Nephron progenitor cell (in vitro differentiated cells): ENCODE data around the gene FBP1.

Experiments used
- DNase-seq: peaks from one replicate; pipeline ENCODE4 v3.0.0; 2021
- H3K27ac Mint-ChIP-seq: 2 replicates; pipeline ENCODE4 v1.8.0; 2021; ENCODE audit warnings: mild to moderate bottlenecking, moderate library complexity, mixed read lengths
- H3K27me3 Mint-ChIP-seq: 2 replicates; pipeline ENCODE4 v1.8.0; 2021; ENCODE audit warnings: mild to moderate bottlenecking, low read depth, mixed read lengths; ENCODE audit not compliant: poor library complexity
- H3K36me3 Mint-ChIP-seq: 2 replicates; pipeline ENCODE4 v1.8.0; 2021; ENCODE audit warnings: low read depth, mixed read lengths
- H3K4me1 Mint-ChIP-seq: 2 replicates; pipeline ENCODE4 v1.8.0; 2021; ENCODE audit warnings: mixed read lengths
- H3K4me3 Mint-ChIP-seq: 2 replicates; pipeline ENCODE4 v1.8.0; 2021; ENCODE audit warnings: mild to moderate bottlenecking, moderate library complexity, mixed read lengths
- H3K9me3 Mint-ChIP-seq: 2 replicates; pipeline ENCODE4 v1.8.0; 2021; ENCODE audit warnings: mild to moderate bottlenecking, moderate library complexity, mixed read lengths
- CTCF ChIP-seq: fragments of 200-600 bp; sonication (generic); IDR thresholded peaks from 2 replicates; pipeline ENCODE4 v1.5.0; 2021; ENCODE audit warnings: antibody characterized with exemption

FBP1 gene

GRCh38 chr9:94624629-94625028, 14.7 kb downstream of the FBP1 start:
- H3K36me3 Mint-ChIP-seq, result no peaks in the 10 kb centered on the region
- H3K4me1 Mint-ChIP-seq, result no peaks in the 10 kb centered on the region
- no peak for DNase-seq
- H3K27ac Mint-ChIP-seq, result no peak overlapping the region
- H3K4me3 Mint-ChIP-seq, result no peak overlapping the region
- TF ChIP-seq CTCF, result no peak
- peaks cover 17% of the 10 kb centered on the region for H3K27me3 Mint-ChIP-seq
- peaks cover 4% of the 10 kb centered on the region for H3K9me3 Mint-ChIP-seq

DNA sequence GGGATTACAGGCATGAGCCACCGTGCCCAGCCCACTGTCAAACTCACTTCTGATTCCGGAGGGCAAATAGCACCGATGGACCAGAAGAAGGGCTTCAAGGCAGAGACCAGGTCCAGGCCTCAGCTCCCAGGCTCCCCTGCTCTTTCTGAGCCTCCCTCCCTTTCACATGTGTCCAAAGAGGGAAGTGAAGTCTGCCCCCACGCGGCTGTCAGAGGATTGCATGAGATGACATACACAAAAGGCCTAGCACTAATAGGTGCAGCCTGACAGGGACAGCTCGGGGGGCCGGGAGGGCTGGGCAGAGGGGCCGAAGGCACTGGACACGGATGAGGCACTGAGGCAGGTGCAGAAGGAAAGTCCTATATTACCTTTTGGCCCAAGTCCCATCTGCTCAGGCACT, 16.1 kb downstream of the FBP1 start:
- Mint-ChIP-seq H3K4me3 (no peak overlapping the region), H3K36me3 (no peaks in the 10 kb centered on the region), H3K27ac (no peak overlapping the region), H3K4me1 (no peaks in the 10 kb centered on the region), H3K9me3 (peaks cover 4% of the 10 kb centered on the region), H3K27me3 (peaks cover 14% of the 10 kb centered on the region)
- TF ChIP-seq CTCF, result peak; percentile 45
- DNase-seq, result peak; percentile 58

DNA sequence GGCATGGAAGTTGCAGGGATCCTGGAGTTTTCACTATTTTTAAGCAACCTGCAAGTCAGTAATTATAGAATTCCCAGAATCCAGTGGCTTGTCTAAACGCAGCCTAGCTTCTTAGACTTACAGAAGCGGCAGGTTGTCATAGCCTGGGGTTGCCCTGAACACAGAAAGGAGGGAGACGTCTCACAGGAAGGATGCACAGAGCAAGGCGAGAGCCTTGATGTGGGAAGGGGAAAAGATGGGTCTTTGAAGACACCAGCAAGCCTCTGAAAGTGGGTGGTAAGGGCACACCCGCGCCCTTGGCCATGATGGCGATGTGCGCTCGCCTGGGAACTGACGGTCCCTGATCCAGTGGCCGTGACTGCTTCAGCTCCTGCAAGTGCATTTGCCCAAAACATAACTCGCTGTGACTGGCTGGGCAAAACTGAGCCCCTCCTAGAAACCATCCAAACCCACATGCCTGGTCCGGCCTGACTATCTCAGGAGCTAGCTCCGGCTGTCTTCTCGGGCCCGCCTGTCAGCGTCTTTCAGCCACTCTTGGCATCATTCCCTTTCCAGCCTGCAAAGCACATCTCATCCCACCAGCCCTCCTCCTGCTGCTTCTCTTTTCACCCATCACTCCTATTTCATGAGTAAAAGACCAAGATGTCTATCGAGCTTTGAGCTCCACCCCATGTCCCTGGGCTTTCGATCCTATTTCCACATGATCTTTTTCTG, 17.1 kb downstream of the FBP1 start:
- peaks cover 4% of the 10 kb centered on the region for H3K9me3 Mint-ChIP-seq
- DNase-seq, result no peak

GRCh38 chr9:94619026-94619425, 20.3 kb downstream of the FBP1 start:
- H3K9me3 Mint-ChIP-seq, result peaks cover 4% of the 10 kb centered on the region
- DNase-seq, result no peak
- no peaks in the 10 kb centered on the region for H3K4me1 Mint-ChIP-seq
- peaks cover 7% of the 10 kb centered on the region for H3K27me3 Mint-ChIP-seq
- no peak overlapping the region for H3K27ac Mint-ChIP-seq
- H3K36me3 Mint-ChIP-seq, result no peaks in the 10 kb centered on the region
- no peak overlapping the region for H3K4me3 Mint-ChIP-seq
- TF ChIP-seq CTCF, result no peak

More for the DNA sequence above, 17.1 kb downstream of the FBP1 start:
- H3K27ac Mint-ChIP-seq, result no peak overlapping the region
- peaks cover 5% of the 10 kb centered on the region for H3K27me3 Mint-ChIP-seq
- no peak for TF ChIP-seq CTCF
- no peaks in the 10 kb centered on the region for H3K36me3 Mint-ChIP-seq
- no peaks in the 10 kb centered on the region for H3K4me1 Mint-ChIP-seq
- H3K4me3 Mint-ChIP-seq, result no peak overlapping the region

DNA sequence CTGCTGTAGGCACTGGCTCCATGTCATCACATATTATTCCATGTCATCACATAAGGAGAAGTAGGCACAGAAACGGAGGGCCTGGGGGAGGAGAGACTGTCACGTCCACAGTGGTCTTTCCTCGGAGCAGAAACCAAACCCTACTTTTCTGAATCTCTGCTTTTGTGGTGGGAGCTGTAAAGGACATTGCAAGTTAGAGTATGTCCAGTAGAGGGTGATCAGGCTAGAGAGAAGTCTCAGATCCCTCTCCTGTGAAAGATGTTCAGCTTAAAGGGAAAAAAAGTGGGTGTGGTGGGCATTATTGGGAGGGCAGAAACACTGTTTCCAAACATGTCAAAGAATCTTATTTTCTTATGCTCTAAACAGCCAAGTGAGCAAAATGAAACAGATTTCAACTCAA, 26.3 kb downstream of the FBP1 start:
- no peak overlapping the region for H3K27ac Mint-ChIP-seq

More for the DNA sequence above, 26.3 kb downstream of the FBP1 start:
- no peaks in the 10 kb centered on the region for H3K36me3 Mint-ChIP-seq
- H3K4me3 Mint-ChIP-seq, result no peak overlapping the region
- H3K9me3 Mint-ChIP-seq, result no peaks in the 10 kb centered on the region
- DNase-seq, result no peak
- H3K27me3 Mint-ChIP-seq, result peaks cover 6% of the 10 kb centered on the region
- peaks cover 22% of the 10 kb centered on the region for H3K4me1 Mint-ChIP-seq
- TF ChIP-seq CTCF, result no peak
